ENCODE data around the gene GJB2.

Gene GJB2

DNA sequence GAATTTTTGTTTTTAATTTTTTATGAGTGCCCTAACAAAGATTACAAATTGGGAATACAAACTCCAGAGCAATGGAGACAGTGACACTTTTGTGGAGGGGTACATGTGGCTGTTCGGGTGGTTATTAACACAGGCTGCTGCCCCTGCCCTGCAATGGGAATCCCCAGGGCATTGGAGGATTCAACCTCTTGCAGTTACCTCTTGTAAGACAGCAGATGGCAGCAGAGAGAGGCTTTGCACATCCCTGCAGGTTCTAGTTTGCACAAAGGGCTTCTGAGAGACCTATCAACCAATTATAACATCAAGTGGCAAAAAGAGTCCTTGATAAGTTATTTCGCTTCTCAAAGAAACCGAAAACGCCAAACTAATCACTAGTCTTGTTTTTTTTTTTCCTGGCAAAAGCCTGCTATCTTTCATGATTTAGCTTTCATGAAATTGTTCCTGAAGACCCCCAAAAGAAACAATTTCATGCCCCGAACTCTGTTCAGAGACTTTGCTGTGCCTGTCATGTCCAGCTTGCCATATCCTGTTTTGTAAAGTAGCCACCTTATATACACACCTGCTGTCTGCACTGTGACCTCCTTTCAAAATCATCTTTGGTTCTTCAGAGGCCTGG lies 10.4 kb downstream of the GJB2 start:
- Histone ChIP-seq H3K4me3 (ENCODE audit: severe bottlenecking) (no peak overlapping the region), H3K27me3 (ENCODE audit: insufficient read depth, poor library complexity, severe bottlenecking) (no peaks in the 10 kb centered on the region), H3K27ac (ENCODE audit: poor library complexity, severe bottlenecking) (no peak overlapping the region), H3K4me1 (ENCODE audit: insufficient read depth, poor library complexity, severe bottlenecking) (no peaks in the 10 kb centered on the region), H3K9me3 (ENCODE audit: severe bottlenecking) (no peaks in the 10 kb centered on the region), H3K36me3 (ENCODE audit: low read depth) (peaks cover 4% of the 10 kb centered on the region)
- DNase-seq (ENCODE audit: low spot score) (no peak), ATAC-seq (ENCODE audit: low read depth) (peak; percentile 85)
- TF ChIP-seq, protein P1, sequence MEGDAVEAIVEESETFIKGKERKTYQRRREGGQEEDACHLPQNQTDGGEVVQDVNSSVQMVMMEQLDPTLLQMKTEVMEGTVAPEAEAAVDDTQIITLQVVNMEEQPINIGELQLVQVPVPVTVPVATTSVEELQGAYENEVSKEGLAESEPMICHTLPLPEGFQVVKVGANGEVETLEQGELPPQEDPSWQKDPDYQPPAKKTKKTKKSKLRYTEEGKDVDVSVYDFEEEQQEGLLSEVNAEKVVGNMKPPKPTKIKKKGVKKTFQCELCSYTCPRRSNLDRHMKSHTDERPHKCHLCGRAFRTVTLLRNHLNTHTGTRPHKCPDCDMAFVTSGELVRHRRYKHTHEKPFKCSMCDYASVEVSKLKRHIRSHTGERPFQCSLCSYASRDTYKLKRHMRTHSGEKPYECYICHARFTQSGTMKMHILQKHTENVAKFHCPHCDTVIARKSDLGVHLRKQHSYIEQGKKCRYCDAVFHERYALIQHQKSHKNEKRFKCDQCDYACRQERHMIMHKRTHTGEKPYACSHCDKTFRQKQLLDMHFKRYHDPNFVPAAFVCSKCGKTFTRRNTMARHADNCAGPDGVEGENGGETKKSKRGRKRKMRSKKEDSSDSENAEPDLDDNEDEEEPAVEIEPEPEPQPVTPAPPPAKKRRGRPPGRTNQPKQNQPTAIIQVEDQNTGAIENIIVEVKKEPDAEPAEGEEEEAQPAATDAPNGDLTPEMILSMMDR (IDR thresholded peaks at IDR 0.05; ENCODE audit: poor library complexity, severe bottlenecking): peak; percentile 87

- no peaks in the 10 kb centered on the region for H3K36me3 ChIP-seq (ENCODE audit: low read depth)
- ATAC-seq (ENCODE audit: low read depth) (no peak), DNase-seq (ENCODE audit: low spot score) (no peak)
- H3K9me3 ChIP-seq (ENCODE audit: severe bottlenecking): no peaks in the 10 kb centered on the region
- no peak overlapping the region for H3K4me3 ChIP-seq (ENCODE audit: severe bottlenecking)
- no peaks in the 10 kb centered on the region for H3K4me1 ChIP-seq (ENCODE audit: insufficient read depth, poor library complexity, severe bottlenecking)
- TF ChIP-seq, protein P1 (IDR thresholded peaks at IDR 0.05; ENCODE audit: poor library complexity, severe bottlenecking): no peak
- H3K27ac ChIP-seq (ENCODE audit: poor library complexity, severe bottlenecking): no peak overlapping the region
- H3K27me3 ChIP-seq (ENCODE audit: insufficient read depth, poor library complexity, severe bottlenecking): no peaks in the 10 kb centered on the region
Measured at GRCh38 chr13:20181188-20181587, 11.6 kb downstream of the GJB2 start.

DNA sequence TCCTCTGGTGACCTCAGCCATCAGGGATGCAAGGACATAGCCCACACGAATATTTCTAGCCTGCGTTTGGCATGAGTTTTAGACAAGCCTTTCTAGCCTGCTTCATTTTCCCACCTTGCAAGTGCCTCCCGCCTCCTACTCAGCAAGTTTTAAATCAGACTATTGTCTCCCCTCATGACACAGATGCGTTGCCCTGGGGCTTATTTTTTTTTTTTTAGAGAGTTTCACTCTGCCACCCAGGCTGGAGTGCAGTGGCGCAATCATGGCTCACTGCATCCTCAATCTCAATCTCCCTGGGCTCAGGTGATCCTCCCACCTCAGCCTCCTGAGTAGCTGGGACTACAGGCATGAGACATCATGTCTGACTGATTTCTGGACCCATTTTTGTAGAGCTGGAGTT lies 14.6 kb downstream of the GJB2 start:
- ATAC-seq (ENCODE audit: low read depth) (no peak), DNase-seq (ENCODE audit: low spot score) (no peak)
- TF ChIP-seq, protein P1 (IDR thresholded peaks at IDR 0.05; ENCODE audit: poor library complexity, severe bottlenecking): no peak
- no peaks in the 10 kb centered on the region for H3K36me3 ChIP-seq (ENCODE audit: low read depth)
- H3K4me3 ChIP-seq (ENCODE audit: severe bottlenecking): no peak overlapping the region
- H3K9me3 ChIP-seq (ENCODE audit: severe bottlenecking): no peaks in the 10 kb centered on the region
- no peak overlapping the region for H3K27ac ChIP-seq (ENCODE audit: poor library complexity, severe bottlenecking)
- H3K27me3 ChIP-seq (ENCODE audit: insufficient read depth, poor library complexity, severe bottlenecking): no peaks in the 10 kb centered on the region
- H3K4me1 ChIP-seq (ENCODE audit: insufficient read depth, poor library complexity, severe bottlenecking): peaks cover 11% of the 10 kb centered on the region

DNA sequence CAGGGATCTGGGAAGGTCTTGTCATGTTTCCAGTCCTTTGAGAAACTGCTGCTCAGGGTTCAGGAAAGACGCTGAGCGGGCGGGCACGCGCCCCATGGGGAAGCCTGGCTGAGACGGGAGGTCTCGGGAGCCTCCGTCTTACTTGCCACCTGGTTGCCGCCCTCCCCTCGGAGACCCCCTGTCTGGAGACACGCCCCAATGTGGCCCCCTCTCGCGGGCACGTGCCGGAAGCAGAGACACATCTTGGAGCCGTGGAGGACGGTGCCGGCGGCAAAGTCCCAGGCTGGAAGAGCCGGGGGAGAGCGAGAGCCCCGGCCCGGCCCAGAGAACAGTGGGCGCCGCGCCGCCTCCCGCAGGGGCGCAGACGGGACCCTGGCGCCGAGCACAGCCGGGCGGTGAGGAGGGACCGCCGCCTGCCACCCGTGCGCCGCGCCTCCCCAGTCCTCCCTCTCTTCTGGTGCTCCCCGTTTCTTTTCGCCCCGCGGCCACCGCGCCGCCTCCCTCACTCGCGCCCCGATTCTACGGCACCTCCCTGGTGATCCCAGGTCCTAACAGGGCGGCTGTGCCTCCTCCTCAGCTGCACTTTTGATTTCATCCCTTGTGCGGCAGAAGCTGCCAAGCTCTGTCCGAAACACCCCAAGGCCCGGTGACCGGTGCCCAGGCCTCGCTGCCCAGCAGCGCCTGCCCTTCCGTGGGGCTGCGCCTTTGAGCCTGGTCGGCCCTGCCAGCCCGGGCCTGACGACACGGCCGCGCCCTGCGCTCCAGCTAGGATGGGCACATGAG lies 15.5 kb downstream of the GJB2 start:
- no peak overlapping the region for H3K27ac ChIP-seq (ENCODE audit: poor library complexity, severe bottlenecking)
- H3K27me3 ChIP-seq (ENCODE audit: insufficient read depth, poor library complexity, severe bottlenecking): no peaks in the 10 kb centered on the region
- no peak for ATAC-seq (ENCODE audit: low read depth)
- H3K9me3 ChIP-seq (ENCODE audit: severe bottlenecking): no peaks in the 10 kb centered on the region
- no peak overlapping the region for H3K4me3 ChIP-seq (ENCODE audit: severe bottlenecking)
- DNase-seq (ENCODE audit: low spot score): no peak
- TF ChIP-seq, protein P1 (IDR thresholded peaks at IDR 0.05; ENCODE audit: poor library complexity, severe bottlenecking): no peak
- H3K4me1 ChIP-seq (ENCODE audit: insufficient read depth, poor library complexity, severe bottlenecking): peaks cover 11% of the 10 kb centered on the region
- H3K36me3 ChIP-seq (ENCODE audit: low read depth): no peaks in the 10 kb centered on the region

Data from RWPE2 (cell line).